Measurements from ENCODE around the gene TIGD3.
A peak's percentile ranks its signal among the peaks of the same experiment; 100 is the strongest.
"Not testable (repeated sequence)": the region's sequence is repeated elsewhere in the genome, so short reads cannot be mapped to it uniquely, and the experiment has no call there.

Gene TIGD3

DNA sequence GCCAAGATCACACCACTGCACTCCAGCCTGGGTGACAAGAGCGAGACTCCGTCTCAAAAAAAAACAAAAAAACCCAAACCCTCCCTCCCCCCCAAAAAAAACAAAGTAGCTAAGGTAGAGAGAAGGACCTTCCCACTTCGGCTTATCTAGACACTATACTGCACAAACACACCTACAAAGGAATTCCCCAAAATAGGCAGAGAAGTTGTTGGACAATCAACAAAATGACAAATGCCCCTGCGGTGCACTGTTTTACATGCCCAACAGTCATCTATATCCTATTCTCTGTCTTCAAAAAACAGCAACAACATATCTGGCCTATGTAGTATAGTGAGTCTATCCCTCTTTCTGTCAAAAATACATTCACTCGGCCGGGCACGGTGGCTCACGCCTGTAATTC lies 27.5 kb upstream of the TIGD3 start:
- DNase-seq = no peak

DNA sequence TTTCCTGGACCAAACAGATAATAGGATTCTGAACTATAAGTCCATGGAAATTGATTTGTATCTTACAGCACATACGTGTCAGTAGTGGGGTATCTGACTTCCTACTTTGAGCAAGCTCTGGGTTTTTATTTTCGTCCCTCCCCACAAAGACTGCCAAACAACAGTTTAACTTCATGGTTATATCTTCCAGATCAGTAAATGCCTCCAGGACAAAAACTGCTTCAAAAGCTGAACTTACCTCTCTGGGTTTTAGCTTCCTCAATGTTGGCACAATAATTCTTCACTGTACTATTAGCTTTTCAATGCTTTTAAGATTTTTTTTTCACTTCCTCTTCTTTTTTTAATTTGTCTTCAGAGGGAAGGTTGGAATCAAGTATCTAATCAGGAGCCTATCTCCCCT lies 25.1 kb upstream of the TIGD3 start:
- DNase-seq = no peak

DNA sequence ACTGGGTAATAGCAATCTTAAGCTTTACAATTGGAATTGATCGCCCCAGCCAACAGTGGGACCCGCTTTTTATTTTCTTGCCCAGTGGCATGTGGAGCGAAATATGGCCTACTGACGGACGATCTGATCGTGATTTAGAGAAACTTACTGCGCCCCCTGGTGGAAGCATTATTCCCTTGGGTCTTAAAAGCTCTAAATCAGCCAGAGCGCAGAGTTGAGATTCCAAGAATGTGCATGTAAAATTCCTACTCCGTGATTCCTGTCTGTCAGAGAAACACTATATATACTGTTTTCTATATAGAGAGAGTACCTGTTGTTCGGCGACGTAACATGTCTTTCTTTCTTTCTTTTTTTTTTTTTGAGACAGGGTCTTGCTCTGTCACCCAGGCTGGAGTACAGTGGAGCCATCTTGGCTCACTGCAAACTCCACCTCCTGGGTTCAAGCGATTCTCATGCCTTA lies 24.6 kb upstream of the TIGD3 start:
- peak; percentile 78 for DNase-seq

GRCh38 chr11:65330544-65330943 lies 24.0 kb upstream of the TIGD3 start:
- no peak for DNase-seq

- not testable (repeated sequence) for DNase-seq
Measured at GRCh38 chr11:65332591-65332990, 22.0 kb upstream of the TIGD3 start.

DNA sequence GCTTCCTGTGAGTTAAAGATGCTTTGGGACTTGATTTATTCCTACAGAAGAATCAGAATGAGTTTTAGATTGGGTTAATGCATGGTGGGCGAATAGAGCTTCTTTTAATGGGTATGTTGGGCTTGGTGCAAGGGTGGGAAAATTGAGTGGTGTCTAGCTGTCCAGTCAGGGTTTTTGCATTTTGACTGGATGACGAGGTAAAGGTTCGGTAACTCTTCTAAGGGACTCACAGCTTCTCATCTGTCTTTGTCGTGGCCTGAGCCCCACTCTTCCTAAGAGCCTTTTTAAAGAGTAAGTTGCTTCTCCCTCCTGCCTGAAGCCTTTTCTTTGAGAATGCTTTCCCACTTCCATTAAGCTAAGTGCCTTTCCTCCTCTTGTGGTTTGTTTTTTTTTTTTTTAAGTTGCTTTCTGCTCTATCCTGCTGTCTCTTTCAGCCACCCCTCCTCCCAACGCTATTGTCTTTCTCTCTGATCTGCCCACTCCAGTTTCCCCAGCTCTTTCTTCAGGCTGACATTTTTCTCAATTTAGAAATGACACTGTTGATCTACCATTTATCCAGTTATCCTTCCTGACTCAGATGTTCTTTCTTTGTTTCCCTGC lies 19.8 kb upstream of the TIGD3 start:
- DNase-seq = no peak

- DNase-seq = no peak
Measured at GRCh38 chr11:65338676-65339075, 15.9 kb upstream of the TIGD3 start.

DNA sequence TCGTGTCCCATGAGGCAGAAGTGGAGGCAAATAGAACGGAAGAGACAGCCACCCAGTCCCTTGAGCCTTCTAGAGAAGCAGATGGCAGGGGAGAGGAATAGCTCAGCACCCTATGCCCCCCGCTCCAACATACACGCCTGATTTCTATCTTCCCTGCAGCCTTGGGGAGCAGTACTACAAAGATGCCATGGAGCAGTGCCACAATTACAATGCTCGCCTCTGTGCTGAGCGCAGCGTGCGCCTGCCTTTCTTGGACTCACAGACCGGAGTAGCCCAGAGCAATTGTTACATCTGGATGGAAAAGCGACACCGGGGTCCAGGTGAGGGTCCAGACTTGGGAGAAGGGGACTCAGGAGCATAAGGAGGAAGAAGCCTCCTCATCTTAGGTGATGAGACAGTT lies 14.3 kb upstream of the TIGD3 start:
- no peak for DNase-seq

DNA sequence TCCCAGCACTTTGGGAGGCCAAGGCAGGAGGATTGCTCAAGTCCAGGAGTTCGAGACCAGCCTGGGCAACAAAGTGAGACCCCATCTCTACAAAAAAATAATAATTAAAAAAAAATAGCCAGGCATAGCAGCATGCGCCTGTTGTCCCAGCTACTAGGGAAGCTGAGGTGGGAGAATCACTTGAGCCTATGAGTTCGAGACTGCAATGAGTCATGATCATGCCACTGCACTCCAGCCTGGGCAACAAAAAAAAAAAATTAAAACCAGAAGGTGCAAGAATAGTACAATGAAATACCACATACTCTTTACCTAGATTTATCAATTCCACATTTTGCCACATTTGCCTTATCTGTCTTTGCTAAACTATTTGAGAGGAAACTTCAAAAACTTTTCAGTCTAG lies 12.7 kb upstream of the TIGD3 start:
- no peak for DNase-seq

DNA sequence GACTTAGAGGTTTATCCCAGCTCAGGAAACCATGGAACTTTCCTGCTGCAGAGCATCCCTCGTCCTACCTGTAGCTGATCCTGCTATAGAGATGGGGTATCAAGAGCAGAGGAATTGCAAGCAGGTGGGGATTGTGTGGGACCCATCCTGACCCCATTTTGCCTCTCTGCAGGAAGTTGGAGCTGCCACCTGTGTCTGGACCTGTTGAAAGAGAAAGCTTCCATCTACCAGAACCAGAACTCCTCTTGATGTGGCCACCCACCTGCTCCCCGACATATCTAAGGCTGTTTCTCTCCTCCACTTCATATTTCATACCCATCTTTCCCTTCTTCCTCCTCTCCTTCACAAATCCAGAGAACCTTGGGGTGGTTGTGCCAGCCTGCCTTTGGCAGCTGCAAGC lies 3.0 kb upstream of the TIGD3 start:
- DNase-seq = no peak

DNA sequence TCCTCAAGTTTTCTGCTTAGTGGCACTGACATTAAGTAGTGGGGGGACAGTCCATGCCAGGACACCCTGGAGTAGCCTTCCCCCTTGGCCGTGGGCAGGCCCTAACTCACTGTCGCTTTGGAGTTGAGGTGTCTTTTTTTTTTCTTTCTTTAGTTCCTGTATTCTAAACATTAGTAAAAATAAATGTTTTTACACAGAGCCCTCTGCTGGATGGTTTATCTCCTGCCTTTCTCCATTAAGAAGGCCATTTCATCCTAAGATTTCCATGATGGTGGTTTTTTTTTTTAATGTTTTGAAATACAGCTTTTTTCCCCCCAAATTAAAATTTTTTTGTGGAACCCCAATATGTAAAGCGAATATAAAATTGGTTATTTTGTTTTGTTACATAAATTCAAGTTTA lies 1.8 kb upstream of the TIGD3 start:
- peak; percentile 6 for DNase-seq

- DNase-seq = no peak
Measured at GRCh38 chr11:65353376-65353775, 1.2 kb upstream of the TIGD3 start.

DNA sequence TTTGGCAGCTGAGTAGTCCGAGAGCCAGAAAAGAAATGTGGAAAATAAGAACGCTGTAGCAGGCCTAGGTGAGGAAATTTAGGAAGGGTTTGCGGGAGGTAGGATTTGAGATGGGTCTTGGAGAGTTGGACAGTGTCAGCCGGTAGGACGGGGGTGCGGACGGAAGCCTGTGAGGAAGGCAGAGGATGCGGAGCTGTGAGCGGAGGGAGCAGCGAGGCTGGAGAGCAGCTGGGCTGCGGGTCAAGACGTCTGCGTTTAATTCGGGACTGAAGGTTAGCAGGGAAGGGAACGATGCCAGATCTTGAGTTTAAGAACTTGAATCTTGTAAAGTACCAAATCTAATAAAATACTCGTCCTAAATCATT lies 669 bp upstream of the TIGD3 start:
- DNase-seq = no peak

GRCh38 chr11:65355013-65355775 lies 643 bp downstream of the TIGD3 start:
- DNase-seq = peak; percentile 3

DNA sequence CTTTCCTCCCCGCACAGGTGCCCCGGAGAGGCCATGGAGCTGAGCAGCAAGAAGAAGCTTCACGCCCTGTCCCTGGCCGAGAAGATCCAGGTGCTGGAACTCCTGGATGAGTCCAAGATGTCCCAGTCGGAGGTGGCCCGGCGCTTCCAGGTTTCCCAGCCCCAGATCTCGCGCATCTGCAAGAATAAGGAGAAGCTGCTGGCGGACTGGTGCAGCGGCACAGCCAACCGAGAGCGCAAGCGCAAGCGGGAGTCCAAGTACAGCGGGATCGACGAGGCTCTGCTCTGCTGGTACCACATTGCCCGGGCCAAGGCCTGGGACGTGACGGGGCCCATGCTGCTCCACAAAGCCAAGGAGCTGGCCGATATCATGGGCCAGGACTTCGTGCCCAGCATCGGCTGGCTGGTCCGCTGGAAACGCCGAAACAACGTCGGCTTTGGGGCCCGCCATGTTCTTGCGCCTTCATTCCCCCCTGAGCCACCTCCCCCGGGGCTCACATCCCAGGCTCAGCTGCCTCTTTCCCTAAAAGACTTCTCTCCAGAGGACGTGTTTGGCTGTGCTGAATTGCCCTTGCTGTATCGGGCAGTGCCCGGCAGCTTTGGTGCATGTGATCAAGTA lies 1.3 kb downstream of the TIGD3 start:
- no peak for DNase-seq

- no peak for DNase-seq
Measured at GRCh38 chr11:65356394-65356972, 1.9 kb downstream of the TIGD3 start.

- no peak for DNase-seq
Measured at GRCh38 chr11:65357856-65358356, 3.4 kb downstream of the TIGD3 start.

DNA sequence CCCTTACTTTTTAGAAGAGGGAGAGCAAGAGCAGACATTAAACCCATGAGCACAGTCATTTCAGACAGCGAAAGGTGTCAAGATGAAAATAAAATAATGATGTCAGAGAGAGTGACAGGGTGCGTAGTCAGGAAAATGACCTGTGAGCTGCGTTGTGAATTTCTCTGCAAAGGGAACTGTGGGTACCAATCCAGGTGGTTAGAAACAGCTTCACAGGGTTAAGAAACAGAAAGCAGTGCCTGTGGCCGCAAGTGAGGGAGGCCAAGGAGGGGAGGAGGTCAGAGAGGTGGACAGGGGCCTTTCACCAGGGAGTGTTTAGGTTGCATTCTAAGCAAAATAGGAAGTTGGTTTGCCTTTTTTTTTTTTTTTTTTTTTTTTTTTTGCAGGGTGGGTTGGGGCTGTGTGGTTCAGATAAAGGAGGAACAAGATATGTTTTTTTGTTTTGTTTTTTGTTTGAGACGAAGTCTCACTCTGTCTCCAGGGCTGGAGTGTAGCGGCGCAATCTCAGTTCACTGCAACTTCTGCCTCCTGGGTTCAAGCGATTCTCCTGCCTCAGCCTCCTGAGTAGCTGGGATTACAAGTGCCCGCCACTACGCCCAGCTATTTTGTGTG lies 7.9 kb downstream of the TIGD3 start:
- no peak for DNase-seq

- no peak for DNase-seq
Measured at GRCh38 chr11:65362966-65363365, 8.4 kb downstream of the TIGD3 start.

DNA sequence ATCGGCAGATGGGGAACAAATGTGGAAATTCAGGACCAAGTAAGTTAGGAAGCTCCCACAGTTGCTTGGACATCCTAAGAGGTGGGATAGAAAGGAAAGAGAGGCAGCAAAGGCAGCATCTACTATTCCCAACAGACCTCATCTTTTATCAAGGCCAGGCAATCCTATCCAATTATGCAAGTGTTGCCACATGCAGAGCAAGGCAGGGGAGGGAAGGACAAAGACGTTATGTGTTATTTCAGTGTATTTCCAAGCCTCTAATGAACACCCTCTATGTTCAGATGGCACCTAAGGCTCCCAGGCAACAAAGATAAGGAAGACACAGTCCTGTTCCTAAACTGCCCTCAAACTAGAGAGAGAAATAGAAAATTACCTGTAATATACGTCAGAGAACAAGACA lies 9.2 kb downstream of the TIGD3 start:
- DNase-seq = no peak

DNA sequence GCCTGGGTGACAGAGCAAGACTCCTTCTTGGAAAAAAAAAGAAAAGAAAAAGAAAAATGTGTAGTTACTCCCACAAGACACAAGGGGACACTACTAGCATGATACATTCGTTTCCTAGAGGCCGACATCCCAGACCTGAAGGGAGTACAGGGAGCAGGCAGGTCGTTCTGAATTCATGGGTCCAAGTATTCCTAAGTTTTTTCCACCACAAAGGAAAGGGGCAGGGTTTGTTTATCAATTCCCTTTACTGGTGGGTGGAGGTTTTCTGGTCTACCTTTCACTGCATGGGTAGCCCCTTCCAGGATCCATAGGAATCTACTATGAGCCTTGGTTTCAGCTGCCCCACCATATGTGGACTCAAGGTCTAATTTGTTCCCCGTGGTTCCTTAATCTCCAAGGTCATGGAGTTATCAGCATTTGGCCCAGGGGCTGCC lies 11.8 kb downstream of the TIGD3 start:
- peak; percentile 76 for DNase-seq

DNA sequence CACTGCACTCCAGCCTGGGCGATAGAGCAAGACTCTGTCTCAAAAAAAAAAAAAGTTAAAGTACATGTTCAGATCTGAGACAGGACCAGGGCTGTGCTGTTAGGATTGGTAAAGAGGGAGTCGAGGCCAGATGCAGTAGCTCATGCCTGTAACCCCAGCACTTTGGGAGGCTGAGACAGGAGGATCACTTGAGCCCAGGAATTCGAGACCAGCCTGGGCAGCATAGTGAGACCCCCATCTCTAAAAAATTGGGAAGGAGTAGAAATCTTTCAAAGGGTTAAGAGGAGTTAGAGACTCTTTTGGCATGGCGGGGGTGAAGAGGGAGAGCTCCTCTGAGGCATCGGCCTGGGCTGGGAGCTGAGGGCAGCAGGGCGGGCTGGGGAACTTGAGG lies 16.1 kb downstream of the TIGD3 start:
- no peak for DNase-seq

DNA sequence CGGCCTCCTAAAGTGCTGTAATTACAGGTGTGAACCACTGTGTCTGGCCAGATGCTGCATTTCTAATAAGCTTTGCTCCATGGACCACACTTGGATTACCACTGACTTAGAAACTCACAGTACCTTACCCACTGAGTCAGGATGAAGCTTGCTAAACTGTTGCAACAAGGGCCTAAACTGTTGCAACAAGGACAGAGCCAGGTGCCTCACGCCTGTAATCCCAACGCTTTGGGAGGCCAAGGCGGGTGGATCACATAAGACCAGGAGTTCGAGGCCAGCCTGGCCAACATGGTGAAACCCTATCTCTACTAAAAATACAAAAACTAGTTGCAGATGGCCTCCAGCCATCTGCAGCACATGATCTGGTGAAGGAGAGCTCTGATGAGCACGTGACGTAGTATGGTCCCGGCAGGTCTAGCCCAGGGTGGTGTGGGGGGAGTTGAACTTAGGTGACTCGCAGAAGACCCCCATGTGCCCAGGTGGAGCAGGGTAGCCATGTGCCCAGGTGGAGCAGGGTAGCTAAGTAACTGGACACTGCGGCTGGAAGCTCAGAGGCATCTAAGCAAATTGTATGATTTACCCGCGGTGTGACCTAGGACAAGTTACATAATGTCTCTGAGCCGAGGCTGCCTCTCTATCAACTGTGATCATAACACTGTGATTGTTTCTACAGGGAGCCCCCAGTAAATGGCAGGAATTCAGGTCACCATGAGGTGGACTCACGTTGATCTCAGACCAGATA lies 19.5 kb downstream of the TIGD3 start:
- DNase-seq = no peak

Data from NCI-H1694 treated with DMSO at 0.1 percent for 48 hours (cell line).